Astrocyte (in vitro differentiated cells and primary cell): ENCODE measurements around the gene ZNF277. TPM values are rescaled to one million over a fixed set of nuclear protein-coding genes. Genes with fewer than 3 reads are reported as not detected.

Experiments used
- DNase-seq: peaks from one replicate; pipeline ENCODE4 v3.0.0-alpha.2; 2010; ENCODE audit warnings: low read depth
- FAIRE-seq: peaks from 2 replicates; lab custom pipeline; 2011; peaks lifted over from hg19 to GRCh38; lab: Jason Lieb, UNC
- H2AFZ ChIP-seq: 2 replicates; pipeline ENCODE4 v1.6.0; 2012; ENCODE audit warnings: low read depth, low read length, inconsistent platforms
- H3K27ac ChIP-seq: 2 replicates; pipeline ENCODE4 v1.5.1; 2011; ENCODE audit warnings: low read depth, low read length, inconsistent platforms
- H3K27me3 ChIP-seq: 2 replicates; pipeline ENCODE4 v1.6.0; 2011; ENCODE audit warnings: low read length, inconsistent platforms; ENCODE audit not compliant: insufficient read depth
- H3K36me3 ChIP-seq: 2 replicates; pipeline ENCODE4 v1.5.1; 2011; ENCODE audit warnings: low read length, inconsistent platforms; ENCODE audit not compliant: insufficient read depth
- H3K4me1 ChIP-seq: 2 replicates; pipeline ENCODE4 v1.5.1; 2011; ENCODE audit warnings: low read length, inconsistent platforms; ENCODE audit not compliant: insufficient read depth
- H3K4me2 ChIP-seq: 2 replicates; pipeline ENCODE4 v1.6.0; 2012; ENCODE audit warnings: low read length, inconsistent platforms
- H3K4me3 ChIP-seq: 2 replicates; pipeline ENCODE4 v1.5.1; 2011; ENCODE audit warnings: low read depth, mild to moderate bottlenecking, low read length, inconsistent platforms; ENCODE audit not compliant: insufficient read depth
- H3K79me2 ChIP-seq: 2 replicates; pipeline ENCODE4 v1.6.0; 2012; ENCODE audit warnings: mild to moderate bottlenecking, low read length, inconsistent platforms; ENCODE audit not compliant: insufficient read depth
- H3K9ac ChIP-seq: 2 replicates; pipeline ENCODE4 v1.6.0; 2012; ENCODE audit warnings: mild to moderate bottlenecking, low read length, inconsistent platforms
- H3K9me3 ChIP-seq: 2 replicates; pipeline ENCODE4 v1.5.1; 2012; ENCODE audit warnings: low read depth, mild to moderate bottlenecking, low read length, inconsistent platforms; ENCODE audit not compliant: insufficient read depth
- H4K20me1 ChIP-seq: 2 replicates; pipeline ENCODE4 v1.6.0; 2012; ENCODE audit warnings: low read length, inconsistent platforms; ENCODE audit not compliant: insufficient read depth
- H3K27ac Mint-ChIP-seq: one replicate; pipeline ENCODE4 v1.8.0; 2021; ENCODE audit warnings: mild to moderate bottlenecking, mixed read lengths; ENCODE audit not compliant: unreplicated experiment
- H3K27me3 Mint-ChIP-seq: one replicate; pipeline ENCODE4 v1.8.0; 2021; ENCODE audit warnings: low read depth, mixed read lengths; ENCODE audit not compliant: unreplicated experiment
- H3K36me3 Mint-ChIP-seq: one replicate; pipeline ENCODE4 v1.8.0; 2021; ENCODE audit warnings: low read depth, mixed read lengths; ENCODE audit not compliant: unreplicated experiment
- H3K4me1 Mint-ChIP-seq: one replicate; pipeline ENCODE4 v1.8.0; 2021; ENCODE audit warnings: low read depth, mixed read lengths; ENCODE audit not compliant: unreplicated experiment
- H3K4me3 Mint-ChIP-seq: one replicate; pipeline ENCODE4 v1.8.0; 2021; ENCODE audit warnings: mild to moderate bottlenecking, moderate library complexity, mixed read lengths; ENCODE audit not compliant: unreplicated experiment
- H3K9me3 Mint-ChIP-seq: one replicate; pipeline ENCODE4 v1.8.0; 2021; ENCODE audit warnings: mild to moderate bottlenecking, mixed read lengths; ENCODE audit not compliant: unreplicated experiment
- CTCF ChIP-seq: IDR thresholded peaks from 2 replicates; pipeline ENCODE4 v1.5.1; 2011; ENCODE audit warnings: low read depth, mild to moderate bottlenecking, inconsistent platforms, low read length, moderate library complexity; ENCODE audit not compliant: insufficient read depth
- EZH2 ChIP-seq: IDR thresholded peaks from 2 replicates; pipeline ENCODE4 v1.6.1; 2012; ENCODE audit warnings: mild to moderate bottlenecking, low read length, inconsistent platforms; ENCODE audit not compliant: insufficient read depth
- total RNA-seq: library from RNA; stranded (reverse); gene quantifications from 2 replicates; pipeline ENCODE4 v1.2.1, GENCODE V29; 2021

Gene ZNF277
- total RNA-seq, 1 donor from 2014 or later, result 23.0 TPM

- Histone ChIP-seq H3K9ac (no peak overlapping the region), H3K4me2 (no peak overlapping the region), H3K27me3 (no peaks in the 10 kb centered on the region), H3K9me3 (no peaks in the 10 kb centered on the region), H3K36me3 (peaks cover 10% of the 10 kb centered on the region), H3K79me2 (no peaks in the 10 kb centered on the region), H4K20me1 (no peaks in the 10 kb centered on the region), H3K27ac (no peak overlapping the region), H3K4me1 (no peaks in the 10 kb centered on the region), H2AFZ (no peak overlapping the region), H3K4me3 (no peak overlapping the region)
- Mint-ChIP-seq H3K27ac (no peak overlapping the region), H3K36me3 (peaks cover 32% of the 10 kb centered on the region), H3K4me1 (no peaks in the 10 kb centered on the region), H3K27me3 (no peaks in the 10 kb centered on the region), H3K9me3 (no peaks in the 10 kb centered on the region), H3K4me3 (no peak overlapping the region)
- FAIRE-seq (no peak), DNase-seq (no peak)
- TF ChIP-seq CTCF, result no peak
- TF ChIP-seq EZH2, result no peak
Observed at GRCh38 chr7:112346381-112347060, 140.0 kb downstream of the ZNF277 start.

- Mint-ChIP-seq H3K4me1 (no peaks in the 10 kb centered on the region), H3K27ac (no peak overlapping the region), H3K9me3 (no peaks in the 10 kb centered on the region), H3K36me3 (peaks cover 30% of the 10 kb centered on the region), H3K4me3 (no peak overlapping the region), H3K27me3 (no peaks in the 10 kb centered on the region)
- Histone ChIP-seq H4K20me1 (no peaks in the 10 kb centered on the region), H3K4me2 (no peak overlapping the region), H3K79me2 (no peaks in the 10 kb centered on the region), H3K9me3 (no peaks in the 10 kb centered on the region), H3K4me3 (no peak overlapping the region), H3K36me3 (peaks cover 9% of the 10 kb centered on the region), H3K4me1 (no peaks in the 10 kb centered on the region), H3K27ac (no peak overlapping the region), H3K27me3 (no peaks in the 10 kb centered on the region), H2AFZ (no peak overlapping the region), H3K9ac (no peak overlapping the region)
- FAIRE-seq (no peak), DNase-seq (no peak)
- TF ChIP-seq CTCF (no peak), EZH2 (no peak)
Observed at GRCh38 chr7:112347088-112347487, 140.6 kb downstream of the ZNF277 start.

GRCh38 chr7:112350585-112350984, 144.1 kb downstream of the ZNF277 start:
- FAIRE-seq, result no peak
- H4K20me1 ChIP-seq, result no peaks in the 10 kb centered on the region

More at GRCh38 chr7:112350585-112350984, 144.1 kb downstream of the ZNF277 start:
- Histone ChIP-seq H3K4me1 (no peaks in the 10 kb centered on the region), H3K36me3 (no peaks in the 10 kb centered on the region), H3K27ac (no peak overlapping the region), H3K4me2 (no peak overlapping the region), H3K79me2 (no peaks in the 10 kb centered on the region), H3K27me3 (no peaks in the 10 kb centered on the region), H3K9ac (no peak overlapping the region), H3K9me3 (no peaks in the 10 kb centered on the region), H3K4me3 (no peak overlapping the region), H2AFZ (no peak overlapping the region)
- Mint-ChIP-seq H3K36me3 (peaks cover 10% of the 10 kb centered on the region), H3K27ac (no peak overlapping the region), H3K27me3 (no peaks in the 10 kb centered on the region), H3K9me3 (no peaks in the 10 kb centered on the region), H3K4me1 (no peaks in the 10 kb centered on the region), H3K4me3 (no peak overlapping the region)
- no peak for DNase-seq
- TF ChIP-seq EZH2 (no peak), CTCF (no peak)
